RWPE1 (cell line): ENCODE data around the gene PPM1F.

Experiments
- CTCF ChIA-PET: fragments of 350-600 bp; sonication (Branson Sonifier 250); formaldehyde crosslinking; extraction: SDS; loops from one replicate; lab custom pipeline; 2021; lab: Yijun Ruan, JAX
- POLR2A ChIA-PET: fragments of 400-600 bp; formaldehyde crosslinking; extraction: SDS; loops from one replicate; lab custom pipeline; 2020; ENCODE audit warnings: antibody characterized with exemption; ENCODE audit not compliant: low non-redundant PET; lab: Yijun Ruan, JAX
- DNase-seq: peaks from one replicate; pipeline ENCODE4 v3.0.0; 2012; ENCODE audit warnings: low spot score
- H3K27ac ChIP-seq: fragments of 450-650 bp; 2 replicates; pipeline ENCODE4 v1.5.1; 2017
- CTCF ChIP-seq: fragments of 450-650 bp; conservative IDR thresholded peaks from 2 replicates; pipeline ENCODE4 v1.5.1; 2017; ENCODE audit warnings: low read depth, mild to moderate bottlenecking

Gene PPM1F

GRCh38 chr22:21919526-21920307 lies 32.9 kb downstream of the PPM1F start:
- no peak for DNase-seq

DNA sequence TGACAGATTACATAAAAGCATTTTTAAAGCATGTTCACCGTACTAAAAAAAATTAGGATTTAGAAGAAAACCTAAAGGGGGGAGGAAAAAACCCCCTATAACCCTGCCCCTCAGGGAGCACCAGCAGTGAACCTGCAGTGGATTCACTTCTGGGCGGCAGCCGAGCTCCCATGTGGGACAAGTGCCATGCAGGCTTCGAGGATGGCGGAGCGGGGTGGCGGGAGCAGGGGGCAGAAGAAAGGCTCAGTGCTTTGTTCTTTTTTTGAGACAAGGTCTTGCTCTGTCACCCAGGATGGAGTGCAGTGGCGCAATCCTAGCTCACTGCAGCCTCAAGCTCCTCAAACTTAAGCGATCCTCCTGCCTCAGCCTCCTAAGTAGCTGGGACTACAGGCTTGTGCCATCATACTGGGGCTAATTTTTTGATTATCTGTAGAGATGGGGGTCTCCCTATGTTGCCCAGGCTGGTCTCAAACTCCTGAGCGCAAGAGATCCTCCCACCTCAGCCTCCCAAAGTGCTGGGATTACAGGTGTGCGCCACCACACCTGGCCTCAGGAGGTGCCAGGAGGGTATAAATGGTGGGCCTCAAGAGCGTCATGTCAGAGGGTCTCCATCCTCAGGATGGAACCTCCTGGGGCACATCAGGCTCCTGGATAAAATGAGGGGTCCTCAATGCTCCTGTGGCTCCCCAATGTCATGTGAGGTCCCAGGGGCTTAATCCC lies 34.0 kb downstream of the PPM1F start:
- ChIA-PET CTCF (interaction anchor here (0.6 kb wide), 1 partner anchor 14 kb away, joined by 5 read pairs; no protein-coding TSS in a partner anchor), POLR2A (no interaction called here)
- H3K27ac ChIP-seq: no peak overlapping the region
- TF ChIP-seq CTCF: no peak
- no peak for DNase-seq

More at GRCh38 chr22:21919526-21920307, 32.9 kb downstream of the PPM1F start:
- POLR2A ChIA-PET: no interaction called here
- TF ChIP-seq CTCF: no peak
- CTCF ChIA-PET: interaction anchor here (0.6 kb wide), 1 partner anchor 15 kb away, joined by 5 read pairs; no protein-coding TSS in a partner anchor
- H3K27ac ChIP-seq: no peak overlapping the region

DNA sequence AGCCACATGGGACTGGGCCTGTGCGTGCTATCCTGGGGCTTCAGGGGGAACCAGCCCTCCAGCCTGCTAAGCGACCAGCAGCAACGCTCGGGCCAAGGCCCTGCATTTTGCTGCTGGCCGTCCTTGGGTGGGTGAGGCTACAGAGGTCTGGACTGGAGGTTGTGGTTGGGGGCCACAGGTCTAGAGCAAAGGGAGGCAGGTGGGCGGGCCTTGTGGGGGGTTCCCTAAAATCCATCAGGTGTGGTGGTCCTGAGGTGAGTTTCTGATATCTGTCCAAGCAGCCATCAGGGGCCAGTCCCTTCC lies 34.7 kb downstream of the PPM1F start:
- CTCF ChIA-PET: no interaction called here
- POLR2A ChIA-PET: no interaction called here

GRCh38 chr22:21917181-21917958 lies 35.3 kb downstream of the PPM1F start:
- no peak for TF ChIP-seq CTCF
- H3K27ac ChIP-seq: no peak overlapping the region
- no peak for DNase-seq
- ChIA-PET CTCF (interaction anchor here (1.2 kb wide), 1 partner anchor 204 kb away, joined by 3 read pairs; no protein-coding TSS in a partner anchor), POLR2A (interaction anchor here (0.5 kb wide), 1 partner anchor 862 kb away, joined by 3 read pairs; no protein-coding TSS in a partner anchor)

More for the DNA sequence above, 34.7 kb downstream of the PPM1F start:
- H3K27ac ChIP-seq: no peak overlapping the region
- TF ChIP-seq CTCF: no peak
- no peak for DNase-seq

GRCh38 chr22:21916309-21916918 lies 36.2 kb downstream of the PPM1F start:
- ChIA-PET POLR2A (interaction anchor here (0.5 kb wide), 1 partner anchor 863 kb away, joined by 3 read pairs; no protein-coding TSS in a partner anchor), CTCF (interaction anchor here (0.5 to 1.2 kb wide), 2 partner anchors 38 to 203 kb away, joined by 3 read pairs; no protein-coding TSS in a partner anchor)
- DNase-seq: no peak
- no peak for TF ChIP-seq CTCF
- no peak overlapping the region for H3K27ac ChIP-seq
